GM21737 (cell line): ENCODE data around the gene TM4SF1.

ENCODE experiments used
- ATAC-seq: cut with Tn5 transposase; IDR thresholded peaks from one replicate; pipeline ENCODE4 v1.9.1; 2021; ENCODE audit warnings: mild to moderate bottlenecking, moderate library complexity; ENCODE audit not compliant: unreplicated experiment

TM4SF1 gene

DNA sequence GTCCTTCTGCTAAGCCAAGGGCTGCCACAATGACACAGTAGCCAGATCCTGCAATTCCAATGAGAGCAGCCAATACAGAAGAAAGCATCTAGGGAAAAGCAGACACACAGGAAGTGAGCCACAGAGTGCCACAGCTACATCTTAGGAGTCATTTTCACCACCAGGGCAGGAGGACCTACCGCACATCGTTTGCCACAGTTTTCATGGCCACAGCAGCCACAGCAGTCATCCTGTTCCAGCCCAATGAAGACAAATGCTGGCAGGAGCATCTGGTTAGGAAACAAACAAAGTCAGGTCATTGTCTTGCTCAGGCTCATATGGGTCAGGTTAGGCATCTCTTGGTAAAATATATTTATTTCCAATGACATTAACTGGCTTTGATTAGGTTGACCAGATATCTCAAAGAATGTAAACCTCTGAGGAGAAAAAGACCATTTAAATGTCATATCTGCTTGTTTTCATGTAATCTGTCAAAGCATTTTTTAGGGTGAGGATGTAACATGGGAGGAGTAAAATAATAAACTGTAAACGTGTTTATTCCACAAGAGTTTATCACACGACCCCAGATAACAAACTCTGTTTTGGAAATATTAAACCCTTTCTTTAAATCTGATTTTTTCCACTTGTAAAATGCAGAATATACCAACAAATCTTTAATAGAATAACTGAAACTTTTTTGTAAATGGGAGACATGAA, 1.8 kb downstream of the TM4SF1 start:
- no peak for ATAC-seq

DNA sequence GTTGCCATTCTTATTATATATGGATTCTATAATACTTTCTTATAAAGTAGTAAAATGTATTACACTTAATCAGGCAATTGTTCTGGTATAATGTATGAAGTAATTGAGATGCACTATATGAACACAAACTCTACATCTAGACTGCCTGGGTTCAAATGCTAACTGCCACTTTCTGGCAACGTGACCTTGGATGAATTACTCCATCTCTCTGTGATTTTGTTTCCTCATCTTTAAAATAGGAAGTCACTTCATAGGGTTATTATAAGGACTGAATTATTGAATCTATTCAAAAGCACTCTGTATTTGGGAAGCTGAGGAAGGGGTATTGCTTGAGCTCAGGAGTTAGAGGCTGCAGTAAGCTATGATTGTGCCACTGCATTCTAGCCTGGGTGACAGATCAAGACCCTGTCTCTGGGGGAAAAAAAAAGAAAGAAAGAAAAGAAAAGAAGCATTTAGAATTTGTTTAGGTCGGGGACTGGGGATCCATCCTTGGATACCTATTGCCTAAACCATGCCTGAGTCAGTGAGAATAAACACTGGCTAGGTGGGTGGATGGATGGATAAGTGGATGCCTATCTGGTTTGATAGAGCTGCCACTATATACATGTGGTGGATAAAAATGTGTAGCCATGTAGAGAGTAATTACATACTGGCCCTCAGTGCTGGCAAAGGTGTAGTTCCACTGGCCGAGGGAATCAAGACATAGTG, 2.5 kb downstream of the TM4SF1 start:
- no peak for ATAC-seq

DNA sequence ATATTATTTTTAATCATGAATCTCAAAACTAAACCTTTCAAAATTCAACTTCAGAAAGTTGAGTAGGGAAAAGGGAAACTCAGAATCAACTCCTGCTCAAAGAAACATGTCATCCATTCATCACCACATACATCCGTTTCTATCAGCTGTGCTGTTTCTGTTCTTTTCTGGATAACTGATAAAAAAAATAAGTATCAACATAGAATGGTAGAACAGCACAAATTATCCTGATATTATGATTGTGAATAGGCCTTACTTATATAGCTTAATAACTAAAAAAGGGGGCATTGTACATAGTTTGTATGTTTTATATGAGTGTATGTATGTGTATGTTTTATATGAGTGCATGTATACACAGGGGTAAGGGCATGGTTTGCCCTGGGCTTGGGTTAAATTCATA, 3.1 kb downstream of the TM4SF1 start:
- no peak for ATAC-seq

DNA sequence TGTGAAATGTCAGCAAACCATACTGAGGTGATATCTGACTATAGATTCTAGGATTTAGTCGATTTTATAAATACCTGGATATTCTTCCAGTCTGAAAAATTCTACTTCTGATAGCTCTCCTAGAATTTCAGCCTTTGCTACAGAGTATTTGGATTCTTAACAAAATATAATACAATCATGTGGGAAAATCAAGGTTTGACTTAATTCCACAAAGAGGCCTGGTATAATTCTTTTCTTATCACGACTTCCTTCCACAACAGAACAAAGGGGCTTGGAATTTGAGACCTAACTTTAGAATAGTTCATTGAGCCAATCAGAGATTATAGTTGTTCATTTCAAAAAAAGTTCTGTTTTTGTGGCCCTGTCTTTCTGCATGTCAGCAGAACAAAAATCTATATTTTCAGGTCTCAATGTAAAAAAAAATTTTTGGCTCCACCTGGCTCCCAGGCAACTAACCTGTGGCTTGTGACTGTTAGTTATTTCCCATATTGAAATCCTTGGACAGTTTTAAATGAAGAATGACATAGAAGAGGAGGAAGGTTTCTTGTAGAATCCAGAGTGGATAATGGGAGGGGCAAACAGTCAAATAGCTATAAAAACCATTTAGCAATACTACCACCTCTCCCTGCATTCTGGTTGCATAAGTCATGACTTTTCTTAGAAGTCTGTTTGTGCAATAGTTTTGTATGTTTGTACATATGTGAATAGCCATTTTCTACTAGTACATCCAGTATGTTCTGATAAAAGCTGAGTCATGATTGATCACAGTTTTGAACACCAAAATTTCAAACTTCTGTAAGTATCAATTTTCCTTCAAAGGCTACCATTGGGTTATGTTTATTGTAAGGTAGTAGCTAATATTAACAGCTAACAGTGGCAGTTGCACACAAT, 4.0 kb downstream of the TM4SF1 start:
- no peak for ATAC-seq

DNA sequence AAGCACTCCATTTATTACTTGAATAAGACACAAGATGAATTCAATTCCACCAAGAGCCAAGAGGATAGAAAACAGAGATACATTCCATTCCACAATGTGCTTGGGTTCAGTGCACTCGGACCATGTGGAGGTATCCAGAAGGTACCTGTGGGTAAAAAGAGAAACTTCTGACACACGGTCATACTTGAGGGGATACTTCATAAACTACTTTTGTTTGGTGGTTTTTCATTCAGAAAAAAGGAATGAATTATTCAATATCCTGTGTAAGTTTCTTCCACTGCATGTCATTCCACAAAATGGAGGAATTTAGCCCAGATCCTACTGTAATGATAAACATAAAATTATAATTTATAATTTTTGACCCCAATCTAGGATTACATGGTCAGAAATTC, 5.7 kb downstream of the TM4SF1 start:
- ATAC-seq = no peak

DNA sequence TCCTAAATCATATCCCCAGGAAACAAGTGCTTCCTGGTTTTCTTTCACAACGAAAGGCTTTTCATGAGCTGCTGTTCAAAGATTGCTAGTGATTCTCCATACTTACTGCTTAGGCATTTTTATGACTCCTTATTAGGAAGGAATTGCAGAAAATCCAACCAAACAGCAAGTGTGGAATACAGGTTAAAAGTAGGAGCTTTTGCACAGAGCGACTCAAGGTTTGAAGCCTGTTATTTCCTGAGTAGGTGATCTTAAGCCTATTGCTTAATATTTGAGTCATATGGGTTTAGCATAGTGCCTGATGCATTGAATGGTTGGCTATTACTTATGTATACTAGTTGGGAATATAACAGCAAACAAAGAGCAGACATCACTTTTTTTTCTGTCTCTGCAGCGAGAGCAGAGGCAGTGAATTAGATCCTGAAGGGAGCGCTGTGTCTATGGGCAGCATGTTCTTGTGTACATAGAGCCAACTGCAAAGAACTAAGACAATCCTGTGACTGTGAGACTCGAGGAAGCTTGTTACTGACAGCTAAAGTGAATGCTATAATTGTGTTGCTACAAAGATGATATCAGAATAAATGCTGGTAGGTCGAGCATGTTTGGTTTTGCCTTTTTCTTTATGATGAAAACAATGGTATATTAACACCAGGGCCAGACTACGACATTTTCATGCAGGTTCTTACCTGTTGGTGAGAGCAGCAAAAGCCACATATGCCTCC, 6.3 kb downstream of the TM4SF1 start:
- ATAC-seq = no peak

DNA sequence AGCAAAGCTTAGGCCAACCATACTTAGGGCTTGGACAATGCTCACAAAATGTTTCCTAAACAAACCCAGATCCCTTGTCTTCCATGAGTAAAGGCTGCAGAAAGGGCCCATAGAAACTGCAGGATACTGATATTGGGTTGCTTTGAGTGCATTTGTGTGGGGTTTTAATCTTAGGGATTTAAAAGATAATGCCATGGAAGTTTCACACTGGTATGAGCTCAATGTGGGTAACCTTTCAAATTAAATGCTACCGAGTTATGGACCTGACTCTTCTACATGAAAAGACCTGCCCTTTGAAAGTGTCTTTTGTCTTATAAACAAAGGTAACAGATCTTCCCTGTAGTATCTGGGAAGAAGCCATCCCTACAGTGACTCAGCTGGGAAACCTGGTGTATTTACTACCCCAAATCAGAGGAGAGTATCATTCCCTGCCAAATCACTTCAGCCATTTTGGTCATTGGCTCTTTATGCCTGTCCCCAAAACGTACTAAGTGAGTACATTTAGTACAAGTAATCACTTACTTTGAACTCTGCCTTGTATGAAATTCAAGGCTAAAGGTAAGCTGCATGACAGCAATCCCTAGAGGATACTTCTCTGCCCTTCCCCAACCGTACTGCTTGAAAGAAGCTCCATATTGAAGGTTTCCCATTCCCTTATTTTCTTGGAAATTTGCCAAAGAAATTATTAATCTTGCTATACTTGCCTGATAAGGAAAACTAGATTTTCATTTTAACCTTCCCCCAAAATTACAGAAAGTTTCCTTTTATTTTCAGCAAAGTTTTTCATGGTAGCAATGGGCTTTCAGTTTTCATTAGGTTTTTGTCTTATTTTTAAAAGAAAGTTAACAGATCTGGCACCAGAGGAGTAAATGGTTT, 7.2 kb downstream of the TM4SF1 start:
- no peak for ATAC-seq

DNA sequence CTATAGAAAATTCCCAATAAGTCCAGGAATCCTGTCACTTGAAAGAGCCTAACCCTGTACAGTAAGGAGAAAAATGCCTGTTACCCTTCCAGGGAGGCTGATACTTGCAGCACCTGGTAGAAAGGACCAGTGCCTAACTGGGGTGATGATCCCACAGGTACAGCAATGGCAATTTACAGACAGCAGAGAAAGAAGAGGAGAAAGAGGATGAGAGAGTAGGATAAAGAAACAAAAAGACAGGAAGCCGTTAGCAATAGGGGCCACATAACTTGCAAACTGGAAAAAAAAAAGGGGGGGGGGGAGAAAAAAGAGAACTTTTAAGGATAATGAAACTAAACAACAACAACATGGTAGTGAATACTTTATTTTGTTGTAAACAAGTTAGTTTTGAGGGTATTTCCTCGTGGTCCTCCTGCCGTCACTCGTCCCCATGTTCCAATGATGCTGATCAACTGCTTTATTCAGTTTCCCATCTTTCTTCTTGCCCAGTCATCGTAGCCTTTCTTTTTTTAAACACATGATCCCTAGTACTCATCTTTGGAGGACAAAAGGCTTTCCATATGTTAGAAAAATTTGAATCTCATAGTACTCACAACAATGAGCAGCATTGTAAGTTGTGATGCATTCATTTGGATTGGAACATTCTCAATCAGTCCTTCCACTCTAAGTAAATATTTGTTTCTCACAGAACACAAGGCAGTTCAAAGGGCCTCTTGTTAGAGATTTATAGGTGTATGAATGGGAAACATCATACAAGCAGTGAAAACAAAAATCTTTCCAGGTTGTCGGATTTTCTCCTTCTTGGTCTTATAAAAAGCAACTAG, 8.6 kb downstream of the TM4SF1 start:
- no peak for ATAC-seq

DNA sequence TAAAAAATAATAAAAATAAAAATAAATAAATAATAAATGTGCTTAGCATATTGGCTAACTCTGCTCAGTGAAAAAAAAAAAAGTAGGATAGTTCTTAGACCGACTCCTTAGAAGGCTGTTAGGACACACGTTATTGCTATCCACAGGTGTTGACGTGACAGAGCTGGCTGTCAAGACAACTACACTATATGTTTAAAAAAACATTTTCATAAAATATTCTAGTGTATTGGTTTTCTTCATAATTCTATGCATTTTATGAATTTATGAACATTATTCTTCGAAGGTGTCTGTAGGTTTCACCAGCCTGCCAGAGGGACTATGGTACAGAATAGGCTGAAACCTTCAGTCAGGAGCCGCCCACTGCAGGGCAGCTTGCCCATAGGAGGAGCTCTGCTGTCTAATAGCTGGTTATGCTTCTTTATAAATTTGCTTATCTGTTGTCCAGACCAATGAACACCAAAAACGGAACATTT, 9.2 kb downstream of the TM4SF1 start:
- ATAC-seq = no peak

DNA sequence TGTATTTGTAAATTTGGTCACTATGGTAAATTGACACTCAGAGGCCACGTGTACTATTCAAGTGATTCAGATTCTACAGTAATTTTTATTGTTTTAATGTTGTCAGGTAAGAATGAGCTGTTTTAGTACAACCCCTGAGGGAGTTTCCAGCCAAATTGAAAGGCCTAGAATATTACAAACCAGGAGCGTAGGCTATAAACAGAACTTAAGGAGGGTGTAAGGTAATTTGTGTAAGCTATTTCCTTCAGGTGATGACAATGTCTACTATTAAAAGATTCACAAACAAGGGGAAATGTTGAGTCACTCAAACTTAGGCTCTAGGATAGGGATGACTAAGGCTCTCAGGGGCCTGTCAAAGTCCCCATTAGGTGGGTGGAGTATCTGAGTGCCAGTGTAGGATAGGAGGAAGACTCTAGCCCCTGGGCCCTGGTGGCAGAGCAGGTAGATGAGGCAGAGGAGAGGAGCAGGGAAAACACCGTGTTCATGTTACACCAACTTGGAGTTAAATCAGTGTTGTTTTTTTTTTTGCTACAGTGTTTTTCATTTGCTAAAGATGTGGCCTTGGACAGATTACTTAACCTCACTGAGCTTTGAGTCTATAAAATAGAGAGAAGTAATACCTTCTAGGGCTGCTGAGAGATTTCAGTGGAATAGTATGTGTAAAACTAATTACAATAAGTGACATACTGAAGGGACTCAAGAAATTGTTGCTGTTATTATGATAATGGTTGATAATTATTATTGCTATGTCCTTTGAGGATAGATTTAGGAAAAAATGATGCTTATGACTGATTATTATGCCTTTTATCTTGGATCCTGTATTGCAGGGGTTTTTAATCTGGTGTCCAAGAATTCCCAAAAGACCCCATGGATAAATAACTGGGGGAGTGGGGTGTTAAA, 10.3 kb downstream of the TM4SF1 start:
- ATAC-seq = no peak

DNA sequence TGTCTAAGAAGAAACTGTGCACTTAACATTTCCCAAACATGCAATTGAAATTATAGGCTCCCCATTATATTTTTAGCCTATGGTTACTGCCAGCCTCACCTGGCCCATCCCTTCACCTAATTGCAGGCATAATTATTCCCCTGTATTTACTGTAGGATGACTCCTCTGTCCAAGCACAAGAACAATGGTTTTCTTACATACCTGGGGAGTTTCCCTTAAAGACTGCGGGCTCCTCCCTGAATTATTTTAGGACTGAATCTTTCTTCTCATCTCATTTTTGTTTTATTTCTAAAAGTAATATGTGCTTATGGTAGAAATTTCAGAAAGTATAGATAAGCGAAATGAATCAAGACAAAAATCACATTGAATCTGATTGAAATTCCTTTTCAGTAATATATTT, 11.4 kb downstream of the TM4SF1 start:
- ATAC-seq = no peak

DNA sequence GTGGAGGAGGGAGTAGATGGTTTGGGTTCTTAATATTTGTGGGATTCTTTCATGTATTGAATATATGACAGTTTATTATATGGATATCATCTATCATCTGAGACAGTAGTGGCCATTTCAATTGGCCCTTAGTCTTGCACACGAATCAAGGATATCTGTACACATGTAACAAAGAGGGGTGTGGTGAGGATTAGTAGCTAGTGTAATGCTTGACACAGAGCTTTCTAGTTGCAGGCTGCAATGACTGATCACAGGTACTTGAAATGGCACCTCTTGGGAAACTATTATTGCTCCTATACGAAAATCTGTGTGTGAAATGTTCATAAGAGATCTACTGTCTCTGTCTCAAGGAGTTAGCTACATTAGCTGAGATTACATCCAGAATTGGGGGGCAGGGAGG, 12.8 kb downstream of the TM4SF1 start:
- no peak for ATAC-seq

DNA sequence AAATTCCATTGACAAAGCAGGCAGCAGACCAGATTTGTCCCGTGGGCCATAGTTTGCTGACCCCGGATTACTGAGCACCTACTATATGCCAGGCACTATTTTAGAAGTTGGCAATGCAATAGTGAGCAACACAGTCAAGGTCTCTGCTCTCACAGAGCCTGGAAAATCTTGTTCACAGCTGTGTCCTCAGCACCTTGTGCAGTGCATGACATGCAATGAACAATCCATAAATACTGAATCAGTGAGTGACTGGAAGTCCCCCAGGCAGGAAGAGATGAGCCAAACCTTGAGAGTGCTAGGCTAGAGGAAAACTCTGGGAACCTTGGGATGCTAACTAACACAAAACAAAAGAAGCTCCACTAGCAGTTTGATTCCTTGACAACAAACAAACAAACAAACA, 14.4 kb downstream of the TM4SF1 start:
- no peak for ATAC-seq

DNA sequence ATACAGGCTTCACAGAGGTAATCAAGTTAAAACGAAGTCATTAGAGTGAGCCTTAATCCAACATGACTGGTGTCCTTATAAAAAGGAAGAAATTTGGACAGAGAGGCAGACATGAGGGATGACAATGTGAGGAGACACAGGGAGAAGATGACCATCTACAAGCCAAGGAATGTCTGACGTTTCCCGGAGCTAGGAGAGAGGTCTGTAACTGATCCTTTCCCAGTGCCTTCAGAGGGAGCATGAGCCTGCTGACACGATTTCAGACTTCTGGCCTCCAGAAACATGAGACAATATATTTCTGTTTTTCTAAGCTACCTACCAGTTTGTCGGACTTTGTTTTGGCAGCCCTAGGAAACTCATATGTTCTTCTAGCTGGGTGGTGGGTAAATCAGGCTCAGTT, 15.1 kb downstream of the TM4SF1 start:
- ATAC-seq = no peak

DNA sequence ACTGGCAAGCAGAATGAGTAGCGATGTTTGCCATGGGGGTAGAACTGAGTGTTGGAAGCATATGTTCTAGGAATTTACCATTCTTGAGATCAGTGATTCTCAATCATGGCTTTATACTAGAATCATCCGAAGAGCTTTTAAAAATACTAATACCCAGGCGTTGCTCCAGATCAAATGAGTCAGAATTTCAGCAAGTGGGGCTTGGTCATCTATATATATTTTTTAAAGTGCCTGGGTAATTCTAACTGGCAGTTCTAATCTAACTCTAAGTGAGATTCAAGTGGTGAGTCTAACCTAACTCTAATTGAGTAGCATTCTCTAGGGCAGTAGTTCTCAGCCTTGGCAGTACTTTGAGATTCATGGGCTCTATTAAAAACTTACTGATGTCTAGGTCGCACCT, 20.8 kb downstream of the TM4SF1 start:
- ATAC-seq = no peak

DNA sequence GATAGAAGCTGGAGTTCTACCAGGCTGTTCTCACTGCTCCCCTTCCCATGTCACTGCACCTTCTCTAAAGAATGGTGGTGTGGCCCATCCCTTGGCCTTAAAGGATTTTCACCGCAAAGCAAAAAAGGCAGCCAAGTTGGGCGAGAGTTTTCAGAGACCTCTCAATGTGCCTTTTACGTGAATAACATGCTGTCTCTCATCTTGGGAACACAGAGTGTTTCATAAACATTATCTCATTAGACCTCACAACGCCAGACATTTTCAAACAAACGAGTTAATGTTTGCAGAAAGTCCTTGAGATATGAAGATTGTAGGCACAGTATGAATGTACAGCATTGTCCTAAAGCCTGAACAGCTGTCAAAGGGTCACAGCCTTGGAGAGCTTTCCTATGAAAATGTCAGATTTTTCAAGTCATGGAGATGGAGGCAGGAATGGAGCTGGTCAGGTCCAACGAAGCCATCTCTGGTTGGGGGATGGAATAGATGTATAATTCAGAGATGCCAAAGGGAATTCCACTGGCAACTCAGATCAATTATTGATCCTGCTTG, 21.3 kb downstream of the TM4SF1 start:
- no peak for ATAC-seq

DNA sequence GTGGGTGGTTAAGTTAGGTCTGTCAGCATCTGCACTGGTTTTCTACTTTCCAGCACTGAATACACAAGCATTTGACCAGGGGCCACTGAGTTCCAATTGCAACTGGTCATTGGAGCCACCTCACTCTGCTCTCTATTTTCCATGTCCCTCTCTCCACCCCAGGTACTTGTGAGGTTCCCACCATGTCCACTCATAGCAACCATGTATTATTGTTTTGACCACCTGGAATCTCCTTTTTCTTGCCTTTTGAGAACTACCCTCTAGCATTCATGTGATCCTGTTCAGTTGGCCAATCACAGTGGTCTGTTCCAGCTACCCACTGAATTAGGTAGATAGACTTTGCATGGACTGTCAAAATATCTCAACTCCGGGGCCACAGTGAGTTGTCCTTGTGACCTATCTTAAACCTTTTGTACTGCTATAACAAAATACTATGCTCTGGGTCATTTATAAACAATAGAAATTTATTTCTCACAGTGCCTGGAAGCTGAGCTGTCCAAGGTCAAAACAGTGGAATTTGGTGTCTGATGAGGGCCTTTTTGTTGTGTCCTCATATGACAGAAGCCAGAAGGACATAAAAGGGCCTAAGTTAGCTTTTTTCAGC, 23.8 kb downstream of the TM4SF1 start:
- ATAC-seq = no peak
